Measurements from ENCODE around the gene ELOF1. TPM values are rescaled to one million over a fixed set of nuclear protein-coding genes. Genes with fewer than 3 reads are reported as not detected.

Gene ELOF1
- total RNA-seq, 1 donor from 2014 or later = 37.7 TPM

- H3K9me3 Mint-ChIP-seq (ENCODE audit: low read depth) = no peaks in the 10 kb centered on the region
- H3K4me1 Mint-ChIP-seq (ENCODE audit: low read depth) = peaks cover 38% of the 10 kb centered on the region
Measured at GRCh38 chr19:11597202-11598102, 38.4 kb upstream of the ELOF1 start, which contains the start of gene ZNF627. ZNF627 (plus strand) TSS chr19:11597483; CDS start chr19:11597628, 145 bp downstream.

DNA sequence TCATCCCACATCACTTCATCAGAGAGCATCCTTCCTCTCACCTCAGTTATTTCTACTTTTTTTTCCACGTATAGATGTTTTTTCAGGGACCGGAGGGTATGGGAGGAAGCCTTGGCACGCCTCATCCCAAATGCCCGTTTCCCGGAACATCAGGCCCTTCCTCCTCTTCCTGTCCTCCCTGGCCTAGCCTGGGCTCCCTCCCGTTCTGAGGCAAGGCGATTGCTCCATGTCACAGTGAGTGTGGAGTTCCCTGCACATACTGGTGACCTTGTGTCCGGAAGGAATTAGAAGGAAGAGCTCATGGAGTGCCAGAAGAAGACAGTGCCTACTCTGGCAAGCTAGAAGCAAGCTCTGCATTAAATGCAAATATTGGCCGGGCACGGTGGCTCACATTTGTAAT is 37.1 kb upstream of the ELOF1 start:
- Mint-ChIP-seq H3K27ac (ENCODE audit: unreplicated experiment) (peak overlapping the region; percentile 41), H3K4me3 (ENCODE audit: unreplicated experiment) (peak overlapping the region; percentile 97), H3K9me3 (ENCODE audit: low read depth) (no peaks in the 10 kb centered on the region), H3K36me3 (ENCODE audit: low read depth) (no peaks in the 10 kb centered on the region), H3K4me1 (ENCODE audit: low read depth) (peaks cover 33% of the 10 kb centered on the region), H3K27me3 (ENCODE audit: low read depth) (no peaks in the 10 kb centered on the region)
- no peak for DNase-seq (ENCODE audit: low spot score)
- TF ChIP-seq, protein P1, sequence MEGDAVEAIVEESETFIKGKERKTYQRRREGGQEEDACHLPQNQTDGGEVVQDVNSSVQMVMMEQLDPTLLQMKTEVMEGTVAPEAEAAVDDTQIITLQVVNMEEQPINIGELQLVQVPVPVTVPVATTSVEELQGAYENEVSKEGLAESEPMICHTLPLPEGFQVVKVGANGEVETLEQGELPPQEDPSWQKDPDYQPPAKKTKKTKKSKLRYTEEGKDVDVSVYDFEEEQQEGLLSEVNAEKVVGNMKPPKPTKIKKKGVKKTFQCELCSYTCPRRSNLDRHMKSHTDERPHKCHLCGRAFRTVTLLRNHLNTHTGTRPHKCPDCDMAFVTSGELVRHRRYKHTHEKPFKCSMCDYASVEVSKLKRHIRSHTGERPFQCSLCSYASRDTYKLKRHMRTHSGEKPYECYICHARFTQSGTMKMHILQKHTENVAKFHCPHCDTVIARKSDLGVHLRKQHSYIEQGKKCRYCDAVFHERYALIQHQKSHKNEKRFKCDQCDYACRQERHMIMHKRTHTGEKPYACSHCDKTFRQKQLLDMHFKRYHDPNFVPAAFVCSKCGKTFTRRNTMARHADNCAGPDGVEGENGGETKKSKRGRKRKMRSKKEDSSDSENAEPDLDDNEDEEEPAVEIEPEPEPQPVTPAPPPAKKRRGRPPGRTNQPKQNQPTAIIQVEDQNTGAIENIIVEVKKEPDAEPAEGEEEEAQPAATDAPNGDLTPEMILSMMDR (IDR thresholded peaks at IDR 0.05) = no peak

More at GRCh38 chr19:11597202-11598102, 38.4 kb upstream of the ELOF1 start, which contains the start of gene ZNF627:
- TF ChIP-seq, protein P1 (IDR thresholded peaks at IDR 0.05) = no peak
- H3K36me3 Mint-ChIP-seq (ENCODE audit: low read depth) = peaks cover 1% of the 10 kb centered on the region
- no peaks in the 10 kb centered on the region for H3K27me3 Mint-ChIP-seq (ENCODE audit: low read depth)
- peak within 1 kb of the TSS; percentile 97 for H3K4me3 Mint-ChIP-seq (ENCODE audit: unreplicated experiment)
- DNase-seq (ENCODE audit: low spot score) = peak; percentile 99
- peak within 1 kb of the TSS; percentile 98 for H3K27ac Mint-ChIP-seq (ENCODE audit: unreplicated experiment)

- H3K4me1 Mint-ChIP-seq (ENCODE audit: low read depth) = peaks cover 14% of the 10 kb centered on the region
- H3K9me3 Mint-ChIP-seq (ENCODE audit: low read depth) = no peaks in the 10 kb centered on the region
- no peaks in the 10 kb centered on the region for H3K36me3 Mint-ChIP-seq (ENCODE audit: low read depth)
- H3K4me3 Mint-ChIP-seq (ENCODE audit: unreplicated experiment) = no peak overlapping the region
- DNase-seq (ENCODE audit: low spot score) = no peak
- no peak overlapping the region for H3K27ac Mint-ChIP-seq (ENCODE audit: unreplicated experiment)
- TF ChIP-seq, protein P1 (IDR thresholded peaks at IDR 0.05) = no peak
- no peaks in the 10 kb centered on the region for H3K27me3 Mint-ChIP-seq (ENCODE audit: low read depth)
Measured at GRCh38 chr19:11594084-11594483, 35.1 kb upstream of the ELOF1 start.

- peak overlapping the region; percentile 36 for H3K27ac Mint-ChIP-seq (ENCODE audit: unreplicated experiment)
- DNase-seq (ENCODE audit: low spot score) = no peak
- no peak overlapping the region for H3K4me3 Mint-ChIP-seq (ENCODE audit: unreplicated experiment)
- H3K4me1 Mint-ChIP-seq (ENCODE audit: low read depth) = no peaks in the 10 kb centered on the region
- no peaks in the 10 kb centered on the region for H3K9me3 Mint-ChIP-seq (ENCODE audit: low read depth)
- TF ChIP-seq, protein P1 (IDR thresholded peaks at IDR 0.05) = no peak
- H3K27me3 Mint-ChIP-seq (ENCODE audit: low read depth) = no peaks in the 10 kb centered on the region
- H3K36me3 Mint-ChIP-seq (ENCODE audit: low read depth) = no peaks in the 10 kb centered on the region
Measured at GRCh38 chr19:11587975-11588631, 29.1 kb upstream of the ELOF1 start.

DNA sequence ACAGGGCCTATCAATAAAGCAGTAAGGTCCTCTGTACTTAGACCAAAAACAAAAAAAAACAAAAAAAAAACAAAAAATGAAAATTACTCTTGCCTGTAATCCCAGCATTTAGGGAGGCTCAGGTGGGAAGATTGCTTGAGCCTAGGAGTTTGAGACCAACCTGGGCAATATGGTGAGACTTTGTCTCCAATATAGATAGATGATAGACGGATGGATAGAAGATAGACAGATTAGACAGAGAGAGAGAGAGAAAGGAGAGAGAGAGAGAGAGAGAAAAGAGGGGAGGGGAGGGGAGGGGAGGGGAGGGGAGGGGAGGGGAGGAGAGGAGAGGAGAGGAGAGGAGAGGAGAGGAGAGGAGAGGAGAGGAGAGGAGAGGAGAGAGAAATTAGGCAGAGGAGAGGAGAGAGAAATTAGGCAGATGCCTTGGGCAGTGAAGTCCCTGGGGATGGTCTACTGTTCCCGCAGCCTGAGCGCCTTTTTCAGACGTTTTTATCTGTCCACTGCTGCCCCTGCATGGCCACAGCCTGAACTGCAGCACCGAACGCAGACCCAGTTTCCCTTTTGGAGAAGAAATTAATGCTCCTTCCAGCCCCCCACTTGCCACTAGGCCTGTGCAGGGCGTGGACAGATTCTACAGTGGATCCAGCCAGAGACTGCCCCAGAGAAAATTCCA is 28.4 kb upstream of the ELOF1 start:
- Mint-ChIP-seq H3K4me3 (ENCODE audit: unreplicated experiment) (no peak overlapping the region), H3K27ac (ENCODE audit: unreplicated experiment) (peak overlapping the region; percentile 36), H3K4me1 (ENCODE audit: low read depth) (no peaks in the 10 kb centered on the region), H3K27me3 (ENCODE audit: low read depth) (no peaks in the 10 kb centered on the region), H3K9me3 (ENCODE audit: low read depth) (no peaks in the 10 kb centered on the region), H3K36me3 (ENCODE audit: low read depth) (no peaks in the 10 kb centered on the region)
- no peak for DNase-seq (ENCODE audit: low spot score)
- TF ChIP-seq, protein P1 (IDR thresholded peaks at IDR 0.05) = peak; percentile 86

Measured in chondrocyte (in vitro differentiated cells).